Purkinje cell (primary cell): Measurements from ENCODE around the gene UTP25. TPM values are rescaled to one million over a fixed set of nuclear protein-coding genes. Genes with fewer than 3 reads are reported as not detected.

ENCODE experiments used
- polyA plus RNA-seq: library from polyadenylated mRNA; unstranded; fragments of >200 nt; fragmentation: Nextera tagmentation; gene quantifications from 2 replicates; pipeline ENCODE4 v1.2.1, GENCODE V29; 2014

The UTP25 gene
- 2.7 and 4.0 TPM in 2 replicates for polyA plus RNA-seq

GRCh38 chr1:209827384-209828262, at the start of gene UTP25:
UTP25 (plus strand) TSS chr1:209827972; CDS start chr1:209828064, 92 bp downstream.

GRCh38 chr1:209784265-209785169, 43.3 kb upstream of the UTP25 start, which contains the start of gene C1orf74:
C1orf74 (minus strand) TSS chr1:209784559; CDS start chr1:209783634, 925 bp downstream.

GRCh38 chr1:209805875-209806760, 21.7 kb upstream of the UTP25 start, which contains the start of gene IRF6:
IRF6 (minus strand) TSS chr1:209806142; CDS start chr1:209801413, 4,729 bp downstream.

Other genes starting within 250 kb of the UTP25 start
- 3.0 and 12.7 TPM in 2 replicates for gene CAMK1G, start 244.3 kb upstream of the UTP25 start, polyA plus RNA-seq
- gene LAMB3, start 175.5 kb upstream of the UTP25 start, polyA plus RNA-seq, result 0.10 and 0.19 TPM in 2 replicates
- 1.0 TPM in 1 of 2 replicates, not detected in the other for gene G0S2, start 152.6 kb upstream of the UTP25 start, polyA plus RNA-seq
- gene HSD11B1, start 123.1 kb upstream of the UTP25 start, polyA plus RNA-seq, result not detected in 2 replicates
- 1.3 TPM in 1 of 2 replicates, not detected in the other for gene TRAF3IP3, start 71.9 kb upstream of the UTP25 start, polyA plus RNA-seq
- gene C1orf74, start 43.4 kb upstream of the UTP25 start, polyA plus RNA-seq, result 6.6 and 14.4 TPM in 2 replicates
- gene IRF6, start 21.8 kb upstream of the UTP25 start, polyA plus RNA-seq, result 45.5 and 58.1 TPM in 2 replicates
- 9.6 and 10.3 TPM in 2 replicates for gene SYT14, start 110.2 kb downstream of the UTP25 start, polyA plus RNA-seq